HG03135 (cell line): ENCODE measurements around the gene SRC.

Source experiments
- ATAC-seq: cut with Tn5 transposase; IDR thresholded peaks from one replicate; pipeline ENCODE4 v1.9.1; 2021; ENCODE audit warnings: mild to moderate bottlenecking, moderate library complexity; ENCODE audit not compliant: unreplicated experiment

The SRC gene

GRCh38 chr20:37345339-37346235 is at the start of gene SRC:
TSS of gene SRC (plus strand) at chr20:37346140. CDS start at chr20:37384154, 38,014 bp downstream.
- ATAC-seq: no peak

GRCh38 chr20:37296371-37296770 is 49.6 kb upstream of the SRC start:
- no peak for ATAC-seq

- no peak for ATAC-seq
These were observed 48.7 kb upstream of the SRC start for GRCh38 chr20:37297066-37297736.

- ATAC-seq: no peak
These were observed 47.6 kb upstream of the SRC start for GRCh38 chr20:37298190-37298939.

GRCh38 chr20:37299718-37300528 is 46.0 kb upstream of the SRC start:
- no peak for ATAC-seq

GRCh38 chr20:37301120-37301519 is 44.8 kb upstream of the SRC start:
- ATAC-seq: no peak

GRCh38 chr20:37301558-37301957 is 44.4 kb upstream of the SRC start:
- ATAC-seq: no peak

GRCh38 chr20:37302981-37303380 is 43.0 kb upstream of the SRC start:
- ATAC-seq: no peak

GRCh38 chr20:37303637-37304036 is 42.3 kb upstream of the SRC start:
- no peak for ATAC-seq

GRCh38 chr20:37305079-37305478 is 40.9 kb upstream of the SRC start:
- no peak for ATAC-seq

- no peak for ATAC-seq
These were observed 40.1 kb upstream of the SRC start for GRCh38 chr20:37305839-37306238.

- peak; percentile 78 for ATAC-seq
These were observed 37.6 kb upstream of the SRC start for GRCh38 chr20:37308086-37309050.

GRCh38 chr20:37309290-37309689 is 36.6 kb upstream of the SRC start:
- ATAC-seq: no peak

- ATAC-seq: no peak
These were observed 35.9 kb upstream of the SRC start for GRCh38 chr20:37309936-37310590.

- no peak for ATAC-seq
These were observed 35.0 kb upstream of the SRC start for GRCh38 chr20:37310951-37311350.

- no peak for ATAC-seq
These were observed 34.1 kb upstream of the SRC start for GRCh38 chr20:37311710-37312355.

- no peak for ATAC-seq
These were observed 32.3 kb upstream of the SRC start for GRCh38 chr20:37313546-37314091.

GRCh38 chr20:37314099-37314498 is 31.8 kb upstream of the SRC start:
- ATAC-seq: no peak
